AG08396 (cell line): Measurements from ENCODE around the gene SRBD1.

Source experiments
- DNase-seq: peaks from one replicate; pipeline ENCODE4 v3.0.0; 2012; ENCODE audit warnings: low spot score, mixed read lengths

Gene SRBD1

GRCh38 chr2:45596761-45597160, 14.3 kb downstream of the SRBD1 start:
- no peak for DNase-seq

GRCh38 chr2:45595721-45596435, 15.2 kb downstream of the SRBD1 start:
- peak; percentile 33 for DNase-seq

GRCh38 chr2:45591073-45591472, 20.0 kb downstream of the SRBD1 start:
- no peak for DNase-seq

GRCh38 chr2:45588158-45588829, 22.8 kb downstream of the SRBD1 start:
- no peak for DNase-seq

- DNase-seq = no peak
Measured at GRCh38 chr2:45586600-45586999, 24.5 kb downstream of the SRBD1 start.

GRCh38 chr2:45585267-45585861, 25.7 kb downstream of the SRBD1 start:
- DNase-seq = peak; percentile 7

GRCh38 chr2:45583977-45584376, 27.1 kb downstream of the SRBD1 start:
- DNase-seq = no peak

- DNase-seq = no peak
Measured at GRCh38 chr2:45582522-45582921, 28.5 kb downstream of the SRBD1 start.

- peak; percentile 9 for DNase-seq
Measured at GRCh38 chr2:45578056-45578843, 32.8 kb downstream of the SRBD1 start.

- peak; percentile 8 for DNase-seq
Measured at GRCh38 chr2:45577441-45577840, 33.6 kb downstream of the SRBD1 start.

GRCh38 chr2:45575881-45576280, 35.2 kb downstream of the SRBD1 start:
- no peak for DNase-seq

- DNase-seq = no peak
Measured at GRCh38 chr2:45572979-45573378, 38.1 kb downstream of the SRBD1 start.

- no peak for DNase-seq
Measured at GRCh38 chr2:45571940-45572339, 39.1 kb downstream of the SRBD1 start.

- no peak for DNase-seq
Measured at GRCh38 chr2:45570671-45571334, 40.3 kb downstream of the SRBD1 start.

- DNase-seq = no peak
Measured at GRCh38 chr2:45568935-45569334, 42.1 kb downstream of the SRBD1 start.

- no peak for DNase-seq
Measured at GRCh38 chr2:45567974-45568789, 42.9 kb downstream of the SRBD1 start.

GRCh38 chr2:45567288-45567963, 43.6 kb downstream of the SRBD1 start:
- no peak for DNase-seq

GRCh38 chr2:45559436-45559835, 51.6 kb downstream of the SRBD1 start:
- no peak for DNase-seq

GRCh38 chr2:45554742-45555140, 56.3 kb downstream of the SRBD1 start:
- DNase-seq = no peak

GRCh38 chr2:45554073-45554741, 56.9 kb downstream of the SRBD1 start:
- peak; percentile 6 for DNase-seq
